ENCODE data around the gene THNSL1.
"Not testable (repeated sequence)": the region's sequence is repeated elsewhere in the genome, so short reads cannot be mapped to it uniquely, and the experiment has no call there.

Gene THNSL1

GRCh38 chr10:25011591-25011990 is 4.8 kb upstream of the THNSL1 start:
- not testable (repeated sequence) for DNase-seq

- no peak for DNase-seq
Observed at GRCh38 chr10:25014579-25014978, 1.8 kb upstream of the THNSL1 start.

- DNase-seq, result peak; percentile 97
Observed at GRCh38 chr10:25015828-25016375, 510 bp upstream of the THNSL1 start, which contains the start of gene ENKUR. Gene ENKUR, minus strand, starts transcription at chr10:25016158. Its CDS starts 222 bp downstream, at chr10:25015936.

- DNase-seq, result peak; percentile 63
Observed at GRCh38 chr10:25017154-25017590, 760 bp downstream of the THNSL1 start.

GRCh38 chr10:25017661-25018060 is 1.2 kb downstream of the THNSL1 start:
- no peak for DNase-seq

- DNase-seq, result no peak
Observed at GRCh38 chr10:25018703-25019102, 2.3 kb downstream of the THNSL1 start.

- DNase-seq, result no peak
Observed at GRCh38 chr10:25023278-25023677, 6.9 kb downstream of the THNSL1 start.

- no peak for DNase-seq
Observed at GRCh38 chr10:25024528-25024927, 8.1 kb downstream of the THNSL1 start.

GRCh38 chr10:25026463-25026862 is 10.1 kb downstream of the THNSL1 start:
- DNase-seq, result no peak

GRCh38 chr10:25028711-25029110 is 12.3 kb downstream of the THNSL1 start:
- DNase-seq, result no peak

GRCh38 chr10:25029519-25029918 is 13.1 kb downstream of the THNSL1 start:
- no peak for DNase-seq

GRCh38 chr10:25036381-25036780 is 20.0 kb downstream of the THNSL1 start:
- no peak for DNase-seq

- DNase-seq, result no peak
Observed at GRCh38 chr10:25038325-25038724, 21.9 kb downstream of the THNSL1 start.

GRCh38 chr10:25039531-25039930 is 23.1 kb downstream of the THNSL1 start:
- DNase-seq, result no peak

GRCh38 chr10:25046641-25047040 is 30.2 kb downstream of the THNSL1 start:
- no peak for DNase-seq

- DNase-seq, result no peak
Observed at GRCh38 chr10:25047088-25047487, 30.7 kb downstream of the THNSL1 start.

- DNase-seq, result no peak
Observed at GRCh38 chr10:25047591-25048301, 31.3 kb downstream of the THNSL1 start.

- no peak for DNase-seq
Observed at GRCh38 chr10:25048450-25048849, 32.0 kb downstream of the THNSL1 start.

- DNase-seq, result no peak
Observed at GRCh38 chr10:25049966-25050365, 33.6 kb downstream of the THNSL1 start.

GRCh38 chr10:25050402-25050801 is 34.0 kb downstream of the THNSL1 start:
- DNase-seq, result no peak

- no peak for DNase-seq
Observed at GRCh38 chr10:25052012-25052411, 35.6 kb downstream of the THNSL1 start.

- no peak for DNase-seq
Observed at GRCh38 chr10:25056726-25057125, 40.3 kb downstream of the THNSL1 start.

- no peak for DNase-seq
Observed at GRCh38 chr10:25057886-25058285, 41.5 kb downstream of the THNSL1 start.

- DNase-seq, result no peak
Observed at GRCh38 chr10:25059990-25060389, 43.6 kb downstream of the THNSL1 start.

- no peak for DNase-seq
Observed at GRCh38 chr10:25061125-25061524, 44.7 kb downstream of the THNSL1 start.
